Subcutaneous adipose tissue (tissue), 4 donors: ENCODE measurements around the gene RESP18. TPM values are rescaled to one million over a fixed set of nuclear protein-coding genes. Genes with fewer than 3 reads are reported as not detected.

ENCODE experiments used
- CTCF ChIP-seq: fragments of 450-650 bp; IDR thresholded peaks from one replicate; pipeline ENCODE4 v1.5.1; 2016; ENCODE audit warnings: low read depth, mild to moderate bottlenecking, control low read depth, antibody characterized with exemption, moderate library complexity
- total RNA-seq, 4 donors: library from RNA; depleted of rRNA; stranded (reverse); fragments of >200 nt; gene quantifications; one replicate each; pipeline ENCODE4 v1.1.0, GENCODE V29; 2016

Gene RESP18
- total RNA-seq, 4 donors from 2014 or later, result not detected

DNA sequence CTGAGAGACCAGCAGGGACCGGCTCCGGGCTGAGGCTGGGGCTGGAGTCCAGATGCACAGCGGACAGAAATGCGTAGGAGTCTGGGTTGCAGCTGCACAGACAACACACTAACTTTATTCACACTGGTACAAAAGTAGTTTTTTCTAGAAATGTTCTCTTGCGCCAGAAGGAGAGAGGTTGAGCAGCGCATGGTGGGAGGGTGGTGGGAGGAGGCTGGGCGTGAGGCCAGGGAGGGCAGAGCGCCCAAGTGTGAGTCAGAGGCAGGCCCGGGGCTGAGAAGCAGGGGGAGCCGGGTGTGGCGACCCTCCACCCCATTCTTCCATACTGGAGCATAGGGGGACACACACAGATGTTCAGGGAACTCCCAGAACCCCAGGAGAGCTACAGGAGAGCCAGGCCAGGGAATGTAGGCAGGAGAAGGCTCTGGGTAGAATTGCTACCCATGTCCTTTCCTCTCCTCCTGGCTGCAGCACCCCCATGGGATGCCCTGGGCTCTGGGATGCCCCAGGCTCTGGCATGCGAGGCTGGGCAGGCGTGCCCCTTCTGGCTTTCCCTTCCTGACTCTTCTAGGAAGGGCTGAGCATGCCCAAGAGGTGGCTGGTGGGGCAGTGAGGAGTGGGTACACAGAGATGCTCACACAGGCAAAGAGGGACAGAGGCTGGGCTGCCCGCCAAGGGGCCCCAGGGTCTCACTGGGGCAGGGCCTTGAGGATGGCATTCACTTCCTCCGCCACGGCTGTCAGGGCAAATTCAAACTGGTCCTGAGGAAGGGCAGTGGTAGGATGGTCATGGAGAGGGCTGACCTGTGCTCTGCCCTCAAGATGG lies 42.8 kb downstream of the RESP18 start:
- no peak for TF ChIP-seq CTCF

GRCh38 chr2:219289195-219289536 lies 43.4 kb downstream of the RESP18 start:
- no peak for TF ChIP-seq CTCF

GRCh38 chr2:219287580-219288265 lies 44.8 kb downstream of the RESP18 start:
- no peak for TF ChIP-seq CTCF

GRCh38 chr2:219286436-219287115 lies 46.0 kb downstream of the RESP18 start:
- TF ChIP-seq CTCF, result no peak

DNA sequence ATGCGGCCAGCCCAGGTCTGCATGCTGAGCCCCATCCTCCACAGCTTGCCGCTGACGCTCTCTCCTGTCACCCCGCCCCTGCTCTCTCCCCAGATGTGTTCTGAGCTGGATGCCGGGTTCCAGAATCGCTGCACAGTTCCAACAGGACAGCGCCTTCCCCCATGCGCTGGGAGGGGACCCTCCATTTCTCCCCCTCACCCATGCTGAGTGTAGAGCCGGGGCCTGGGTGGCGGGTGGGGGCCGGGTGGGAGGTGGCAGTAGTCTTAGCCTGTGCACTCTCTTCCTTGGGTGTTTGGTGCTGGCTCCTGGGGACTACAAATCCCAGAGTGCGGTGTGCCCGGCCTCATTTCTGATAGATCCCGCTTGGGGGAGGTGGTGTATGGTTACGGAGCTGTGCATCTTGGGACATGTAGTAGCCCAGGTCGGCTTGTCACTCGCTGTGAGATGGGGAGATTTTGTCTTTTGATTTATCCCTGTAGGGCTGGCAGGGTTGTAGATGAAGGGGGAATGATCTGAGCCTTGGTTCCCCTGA lies 46.6 kb downstream of the RESP18 start:
- TF ChIP-seq CTCF, result no peak

- no peak for TF ChIP-seq CTCF
Measured at GRCh38 chr2:219285373-219285735, 47.2 kb downstream of the RESP18 start.
